HG02763 (cell line): ENCODE measurements around the gene SLC8A2.
"Not testable (repeated sequence)": the region's sequence is repeated elsewhere in the genome, so short reads cannot be mapped to it uniquely, and the experiment has no call there.

Source experiments
- ATAC-seq: cut with Tn5 transposase; IDR thresholded peaks from one replicate; pipeline ENCODE4 v1.9.1; 2021; ENCODE audit warnings: mild to moderate bottlenecking, moderate library complexity; ENCODE audit not compliant: unreplicated experiment

The SLC8A2 gene

GRCh38 chr19:47487551-47488515 is 16.1 kb upstream of the SLC8A2 start:
- no peak for ATAC-seq

GRCh38 chr19:47486900-47487299 is 15.2 kb upstream of the SLC8A2 start:
- ATAC-seq: no peak

DNA sequence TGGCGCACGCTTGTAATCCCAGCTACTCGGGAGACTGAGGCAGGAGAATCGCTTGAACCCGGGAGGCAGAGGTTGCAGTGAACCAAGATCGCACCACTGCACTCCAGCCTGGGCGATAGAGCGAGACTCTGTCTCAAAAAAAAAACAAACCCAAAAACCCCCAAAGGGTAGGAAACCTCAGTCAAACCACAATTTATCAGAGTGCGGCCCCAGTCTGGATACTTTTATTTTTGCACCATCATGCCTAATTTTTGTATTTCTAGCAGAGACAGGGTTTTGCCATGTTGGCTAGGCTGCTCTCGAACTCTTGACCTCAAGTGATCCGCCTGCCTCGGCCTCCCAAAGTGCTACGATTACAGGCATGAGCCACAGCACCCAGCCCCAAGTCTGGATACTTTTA is 14.5 kb upstream of the SLC8A2 start:
- not testable (repeated sequence) for ATAC-seq

DNA sequence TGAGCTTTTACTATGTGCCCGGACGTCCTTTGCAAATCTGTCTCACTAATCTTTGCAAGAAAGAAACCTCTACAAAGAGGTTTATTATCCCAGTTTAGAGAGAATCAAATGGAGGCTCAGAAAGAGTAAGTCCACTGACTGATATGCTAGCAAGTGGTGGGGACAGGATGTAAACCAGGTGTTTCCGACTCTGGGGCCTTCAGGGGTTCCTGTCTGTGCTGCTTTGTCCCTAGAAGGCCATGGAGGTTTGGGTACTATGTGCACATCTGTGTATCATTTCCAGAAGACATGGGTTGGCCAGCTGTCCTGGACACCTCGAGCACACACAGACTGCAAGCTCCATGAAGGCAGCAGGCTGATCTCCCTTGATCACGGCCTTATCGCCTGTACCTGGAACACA is 13.5 kb upstream of the SLC8A2 start:
- no peak for ATAC-seq

DNA sequence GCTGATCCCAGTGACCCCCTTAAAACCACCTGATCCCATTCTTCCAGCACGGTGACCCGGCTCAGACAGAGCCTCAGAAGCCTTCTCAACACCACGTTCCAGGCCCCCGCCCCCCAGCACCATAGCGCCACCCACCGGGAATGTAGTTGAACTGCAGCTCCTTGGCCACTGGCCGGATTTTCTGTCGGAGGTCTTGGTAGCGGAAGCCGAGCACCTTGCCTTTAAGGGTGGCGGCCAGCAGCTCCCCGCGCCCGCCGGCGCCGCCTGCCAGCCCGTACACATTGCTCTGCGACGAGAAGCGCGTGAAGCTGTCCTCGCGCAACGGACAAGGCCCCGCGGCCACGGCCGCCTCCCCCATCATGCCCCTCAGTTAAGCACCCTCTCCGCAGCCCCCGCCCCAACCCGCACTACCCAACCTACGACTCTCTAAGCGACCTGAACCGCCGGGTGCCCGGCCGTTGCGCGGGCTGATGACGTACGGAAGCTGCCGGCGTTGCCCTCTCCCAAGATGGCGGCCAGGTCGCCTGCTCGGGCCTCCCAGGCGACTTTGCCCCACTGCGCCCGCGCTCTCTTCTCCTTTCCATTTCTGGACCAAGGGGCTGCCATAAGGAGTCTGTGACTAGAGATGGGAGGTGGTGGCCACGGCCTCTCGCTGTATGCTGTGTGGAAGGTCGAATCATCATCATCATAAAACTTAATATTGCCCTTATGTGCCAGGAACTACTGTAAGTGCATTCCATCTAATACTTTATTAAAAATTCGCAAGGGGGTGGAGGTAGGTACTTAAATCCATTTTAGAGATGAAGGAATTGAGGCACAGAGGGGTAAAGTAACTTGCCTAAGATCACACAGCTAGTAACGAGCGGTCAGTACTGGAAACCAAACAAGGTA is 12.4 kb upstream of the SLC8A2 start, which contains the start of gene KPTN:
TSS of gene KPTN (minus strand) at position 420 of the 891 bp plus-strand sequence. CDS start at position 361, 59 bp downstream.
- peak; percentile 52 for ATAC-seq

GRCh38 chr19:47483200-47483599 is 11.5 kb upstream of the SLC8A2 start:
- no peak for ATAC-seq

- ATAC-seq: no peak
These were observed 9.9 kb upstream of the SLC8A2 start for GRCh38 chr19:47481460-47482052.

DNA sequence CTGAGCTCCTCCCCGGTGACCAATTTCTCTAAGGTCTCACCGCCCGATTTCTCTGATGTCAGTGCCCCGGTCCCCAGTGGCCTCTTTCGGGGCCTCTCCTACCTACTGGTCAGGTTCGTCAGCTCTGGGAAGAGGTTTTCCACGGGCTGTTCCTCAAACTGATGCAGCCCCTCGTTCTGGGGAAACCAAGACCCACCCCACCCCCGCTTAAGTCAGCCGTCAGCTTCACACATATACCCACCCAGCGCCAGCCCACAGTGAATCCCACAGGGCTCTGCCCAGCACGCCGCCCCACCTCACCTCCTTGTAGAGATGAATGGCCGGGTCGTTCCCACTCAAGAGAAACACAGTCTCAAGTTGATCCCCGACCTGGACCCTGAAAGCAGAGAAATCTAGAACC is 9.0 kb upstream of the SLC8A2 start:
- no peak for ATAC-seq

- ATAC-seq: no peak
These were observed 8.2 kb upstream of the SLC8A2 start for GRCh38 chr19:47479701-47480503.

- no peak for ATAC-seq
These were observed 4.8 kb upstream of the SLC8A2 start for GRCh38 chr19:47476438-47476972.

GRCh38 chr19:47475465-47475864 is 3.8 kb upstream of the SLC8A2 start:
- ATAC-seq: no peak

- ATAC-seq: no peak
These were observed 1.6 kb upstream of the SLC8A2 start for GRCh38 chr19:47473336-47473735.

DNA sequence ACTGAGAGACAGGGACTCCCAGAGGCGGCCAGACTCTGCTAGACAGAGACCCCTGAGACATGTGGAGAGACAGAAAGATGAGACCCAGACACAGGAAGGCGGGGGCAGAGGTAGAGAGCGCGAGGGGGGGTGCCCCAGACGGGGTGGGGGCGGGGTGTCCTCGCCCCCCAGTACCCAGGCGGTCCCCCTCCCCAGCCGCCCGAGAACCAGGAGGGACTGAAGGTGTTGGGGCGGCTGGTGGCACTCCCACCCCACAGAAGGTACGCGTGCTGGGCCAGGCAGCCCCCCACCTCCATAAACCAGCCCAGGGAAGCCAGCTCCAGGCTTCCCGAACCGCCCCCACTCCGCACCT is 336 bp downstream of the SLC8A2 start:
- ATAC-seq: no peak

DNA sequence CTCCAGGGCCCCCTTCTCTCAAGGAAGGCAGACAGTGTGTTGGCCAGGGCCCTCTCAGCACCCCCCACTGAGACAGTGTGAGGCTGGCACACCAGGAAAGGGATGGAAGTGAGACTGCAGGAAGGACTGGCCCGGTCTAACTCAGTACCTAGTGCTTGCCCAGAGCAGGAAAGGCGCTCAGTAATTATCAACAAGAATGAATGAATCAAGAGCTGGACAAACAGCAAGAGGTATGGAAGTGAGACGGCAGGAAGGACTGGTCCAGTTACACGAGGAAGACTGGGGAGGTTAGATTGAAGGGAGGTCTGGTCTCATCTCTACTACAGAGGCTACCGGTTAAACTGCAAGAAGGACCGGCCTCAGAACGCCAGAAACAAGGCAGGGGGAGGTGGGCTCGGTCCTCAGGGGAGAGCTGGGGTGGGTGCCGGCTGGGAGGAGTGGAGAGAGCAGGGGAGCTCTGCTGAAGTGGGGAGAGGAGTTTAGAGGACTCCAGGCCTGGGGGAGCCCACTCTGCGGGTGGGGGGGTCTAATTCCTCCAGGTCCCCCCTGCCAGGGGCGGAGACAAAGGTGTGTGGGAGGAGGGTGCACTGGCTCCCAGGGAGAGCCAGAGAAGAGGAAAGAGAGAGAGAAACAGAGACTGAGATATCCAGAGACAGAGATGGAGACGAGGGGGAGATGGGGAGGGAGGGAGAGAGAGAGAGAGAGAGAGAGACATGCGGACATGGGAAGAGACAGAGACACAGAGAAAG is 1.1 kb downstream of the SLC8A2 start:
- ATAC-seq: no peak

DNA sequence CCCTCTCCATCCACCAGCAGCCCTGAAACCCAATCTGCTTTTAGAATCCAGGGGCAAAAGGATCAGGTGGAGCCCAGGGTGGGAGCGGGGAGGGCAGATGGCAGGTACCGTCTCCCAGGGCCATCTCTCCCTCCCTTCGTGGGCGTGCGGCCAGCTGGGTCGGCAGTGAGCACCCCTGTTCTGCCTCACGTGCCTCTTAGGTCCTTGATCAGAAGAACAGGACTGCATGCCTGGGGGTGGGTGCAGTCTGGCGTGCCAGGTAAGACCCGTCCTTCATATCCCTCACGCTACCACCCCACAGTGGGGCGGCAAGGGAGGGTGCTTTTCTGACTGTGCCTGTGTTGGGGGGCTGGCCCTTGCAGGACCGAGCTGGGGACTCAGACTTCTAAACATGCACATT is 2.0 kb downstream of the SLC8A2 start:
- no peak for ATAC-seq

DNA sequence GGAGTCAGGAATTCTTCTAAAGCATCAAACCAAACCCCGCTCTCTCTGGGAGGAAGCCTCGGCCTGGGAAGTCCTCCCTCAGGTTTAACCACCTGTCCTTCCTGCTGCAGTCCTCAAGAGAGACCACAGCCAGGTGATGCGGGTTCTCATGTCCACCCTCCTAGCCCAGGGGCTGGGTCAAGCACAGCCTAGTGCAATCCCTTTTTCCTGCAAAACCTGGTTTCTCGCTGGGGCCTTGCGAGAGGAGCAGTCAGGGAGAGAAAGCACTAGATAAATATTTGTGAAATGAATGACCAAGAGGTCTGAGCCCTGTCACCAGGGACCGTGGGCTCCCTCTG is 2.4 kb downstream of the SLC8A2 start:
- no peak for ATAC-seq

- no peak for ATAC-seq
These were observed 3.8 kb downstream of the SLC8A2 start for GRCh38 chr19:47467914-47468313.

GRCh38 chr19:47465957-47466356 is 5.7 kb downstream of the SLC8A2 start:
- no peak for ATAC-seq

- ATAC-seq: no peak
These were observed 6.8 kb downstream of the SLC8A2 start for GRCh38 chr19:47464675-47465419.
